ENCODE data around the gene KLHL36.

The KLHL36 gene

DNA sequence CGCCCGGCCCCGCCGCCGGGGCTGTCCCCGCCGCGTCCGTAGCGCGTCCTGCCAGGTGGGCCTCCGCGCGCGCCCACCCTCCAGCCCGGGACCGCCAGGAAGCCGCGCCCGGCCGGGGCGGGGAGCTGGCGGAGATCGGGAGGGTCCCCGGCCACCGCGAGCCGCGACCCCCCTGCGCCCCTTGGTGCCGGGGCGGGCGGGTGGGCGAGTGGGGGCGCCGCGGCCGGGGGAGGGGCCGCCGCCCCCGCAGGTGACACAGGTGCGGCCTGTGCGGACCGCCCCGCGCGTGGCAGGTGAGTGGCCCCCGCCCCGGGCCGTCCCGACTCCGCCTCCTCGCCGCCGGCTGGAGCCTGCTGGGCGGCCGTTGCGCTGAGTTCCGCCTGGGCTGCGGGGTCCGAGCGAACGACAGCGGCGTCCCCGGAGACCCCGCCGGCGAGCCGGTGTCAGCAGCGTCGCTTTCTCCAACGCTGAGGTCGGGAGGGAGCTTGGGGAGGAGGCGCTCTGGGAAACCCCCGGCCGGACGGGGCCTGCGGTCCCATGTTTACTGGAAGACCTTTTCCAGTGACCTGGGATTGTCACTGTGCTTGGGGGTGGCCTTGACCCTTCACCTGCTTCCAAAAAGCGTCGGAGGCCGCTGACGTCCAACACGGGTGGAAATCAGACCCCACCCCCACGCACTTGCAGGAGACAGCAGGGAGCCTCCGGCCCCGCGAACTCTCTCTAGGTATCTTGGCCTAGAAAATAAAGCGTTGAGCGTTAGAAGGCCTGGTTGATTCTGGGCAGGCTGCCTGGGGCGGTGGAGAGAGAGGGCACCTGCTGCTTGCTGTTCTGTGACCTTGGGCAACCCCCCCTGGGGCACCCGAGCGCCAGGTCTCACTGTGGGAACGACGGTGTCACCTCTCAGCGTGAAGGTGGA, 542 bp downstream of the KLHL36 start:
- no peak for DNase-seq

DNA sequence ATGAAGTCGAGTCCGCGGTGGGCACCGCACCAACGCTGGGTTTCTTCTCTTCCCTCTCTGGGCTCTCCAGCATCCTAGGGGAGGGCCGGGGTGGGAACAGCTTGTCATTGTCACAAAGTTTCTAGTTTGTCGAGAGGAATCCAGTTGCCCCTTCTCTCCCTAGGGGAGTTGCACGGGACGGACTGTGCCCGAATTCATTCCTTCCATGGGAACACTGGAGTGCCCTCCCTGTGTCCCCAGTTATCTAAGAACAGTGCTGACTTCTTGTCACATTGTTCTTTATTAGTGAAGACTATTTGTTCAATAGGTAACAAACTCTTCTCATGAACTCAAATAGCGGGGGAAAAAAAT, 1.2 kb downstream of the KLHL36 start:
- DNase-seq = no peak

GRCh38 chr16:84650062-84650991, 2.0 kb downstream of the KLHL36 start:
- peak; percentile 55 for DNase-seq

- DNase-seq = no peak
These were observed 4.3 kb downstream of the KLHL36 start for GRCh38 chr16:84652566-84652965.

- DNase-seq = no peak
These were observed 5.9 kb downstream of the KLHL36 start for GRCh38 chr16:84654238-84654637.

GRCh38 chr16:84654998-84655397, 6.7 kb downstream of the KLHL36 start:
- DNase-seq = no peak

- DNase-seq = no peak
These were observed 8.3 kb downstream of the KLHL36 start for GRCh38 chr16:84656649-84657048.

- no peak for DNase-seq
These were observed 9.0 kb downstream of the KLHL36 start for GRCh38 chr16:84657229-84657837.

DNA sequence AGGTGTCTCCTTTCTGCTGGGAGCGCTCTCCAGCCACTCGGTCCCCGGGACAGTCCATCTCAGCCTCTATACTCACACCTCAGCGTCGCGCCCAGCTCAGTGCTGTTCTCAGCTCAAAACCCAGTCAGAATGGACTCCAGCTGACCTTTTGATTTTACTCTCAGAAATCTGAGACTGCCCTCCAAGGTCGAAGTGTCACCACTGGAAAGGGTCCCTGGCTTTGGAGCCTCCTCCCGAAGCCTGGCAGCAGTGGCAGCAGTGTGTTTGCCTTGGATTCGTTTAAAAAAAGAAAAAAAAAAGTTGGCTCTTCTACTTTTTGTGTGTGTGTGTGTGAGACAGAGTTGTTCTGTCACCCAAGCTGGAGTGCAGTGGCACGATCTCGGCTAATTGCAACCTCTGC, 10.4 kb downstream of the KLHL36 start:
- DNase-seq = no peak

GRCh38 chr16:84659656-84660300, 11.5 kb downstream of the KLHL36 start:
- DNase-seq = no peak

DNA sequence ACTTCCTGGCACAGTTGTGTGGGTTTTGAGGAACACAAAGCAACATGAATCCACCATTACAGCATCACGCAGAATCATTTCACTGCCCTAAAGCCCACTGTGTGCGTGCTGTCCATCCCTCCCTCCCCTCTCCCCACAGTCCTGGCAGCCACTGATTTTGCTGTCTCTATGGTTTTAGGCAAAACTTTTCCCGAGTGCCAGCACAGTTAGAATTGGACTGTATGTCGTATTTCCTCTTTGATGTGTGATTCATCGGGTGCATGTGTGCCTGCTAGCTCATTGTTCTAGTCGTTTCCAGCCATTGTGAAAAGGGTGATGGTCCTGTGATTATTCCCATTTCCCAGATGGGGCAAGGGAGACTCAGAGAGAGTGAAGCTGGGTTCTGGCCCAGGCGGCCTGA, 12.7 kb downstream of the KLHL36 start:
- no peak for DNase-seq

- DNase-seq = no peak
These were observed 13.2 kb downstream of the KLHL36 start for GRCh38 chr16:84661418-84662060.

DNA sequence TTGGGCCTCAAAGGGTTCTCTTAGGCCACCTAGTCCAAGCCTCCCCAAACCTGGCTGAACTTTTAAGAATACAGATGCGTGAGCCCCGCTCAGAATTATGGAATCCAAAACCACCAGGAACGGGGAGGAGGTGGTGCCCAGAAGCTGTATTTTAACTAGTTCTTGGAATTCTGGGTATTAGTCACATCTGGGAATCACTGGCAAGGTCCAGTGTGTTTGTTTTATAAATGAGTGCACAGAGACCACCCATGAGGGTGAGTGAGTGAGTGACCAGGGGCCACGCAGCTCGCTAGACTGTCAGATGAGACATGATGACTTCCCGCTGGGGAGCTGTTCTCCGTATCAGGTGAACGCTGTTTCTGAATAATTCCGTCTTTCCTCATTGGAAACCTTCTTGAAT, 14.2 kb downstream of the KLHL36 start:
- DNase-seq = no peak

DNA sequence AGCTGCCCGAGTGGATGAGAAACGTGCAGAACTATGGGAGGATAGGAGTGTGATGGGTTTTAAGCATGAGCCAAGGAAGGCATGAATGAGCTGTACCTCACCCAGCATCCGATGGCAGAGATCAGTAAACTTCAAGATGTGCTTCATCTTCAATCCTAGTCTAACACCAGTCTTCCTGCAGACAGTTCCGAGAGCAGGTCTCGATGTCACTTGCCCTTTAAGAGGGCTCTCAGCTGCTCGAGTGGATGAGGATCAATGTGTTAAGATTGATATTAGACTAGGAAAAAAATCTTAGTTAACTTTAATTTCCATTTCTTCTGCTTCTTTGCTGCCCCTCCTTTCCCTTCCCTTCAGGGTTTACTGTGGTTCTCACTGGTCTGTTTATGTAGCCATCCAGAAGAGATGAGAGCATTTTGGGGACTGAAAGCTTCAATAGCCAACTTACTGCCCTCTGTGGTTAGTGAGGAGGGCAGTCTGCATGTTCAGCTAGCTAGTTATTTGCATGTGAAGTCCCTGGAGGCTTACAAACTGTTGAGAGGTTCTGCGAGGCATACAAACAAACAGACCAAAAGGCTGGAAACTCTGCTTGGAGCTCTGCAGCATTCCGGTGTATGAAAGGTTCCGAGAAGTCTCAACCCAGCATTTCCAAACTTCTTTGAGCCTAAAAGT, 15.3 kb downstream of the KLHL36 start:
- DNase-seq = no peak

DNA sequence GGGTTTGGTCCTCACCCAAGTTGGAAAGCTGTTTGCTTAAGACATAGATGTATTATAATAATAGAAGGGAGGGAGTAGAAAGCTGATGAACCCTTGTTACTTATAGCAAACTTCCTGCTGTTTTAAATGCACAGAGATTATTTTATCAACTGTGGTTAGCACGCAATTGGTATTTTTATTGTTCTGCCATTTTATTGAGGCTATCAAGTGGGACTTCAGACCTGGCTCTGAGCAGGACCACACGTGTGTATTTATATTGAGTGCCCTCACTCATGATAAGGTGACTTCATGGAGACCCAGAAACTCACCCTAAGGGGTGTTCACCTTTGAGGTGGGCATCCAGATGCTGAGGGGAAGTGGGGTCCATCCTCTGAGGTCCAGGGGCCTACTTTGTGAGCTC, 17.0 kb downstream of the KLHL36 start:
- DNase-seq = no peak

DNA sequence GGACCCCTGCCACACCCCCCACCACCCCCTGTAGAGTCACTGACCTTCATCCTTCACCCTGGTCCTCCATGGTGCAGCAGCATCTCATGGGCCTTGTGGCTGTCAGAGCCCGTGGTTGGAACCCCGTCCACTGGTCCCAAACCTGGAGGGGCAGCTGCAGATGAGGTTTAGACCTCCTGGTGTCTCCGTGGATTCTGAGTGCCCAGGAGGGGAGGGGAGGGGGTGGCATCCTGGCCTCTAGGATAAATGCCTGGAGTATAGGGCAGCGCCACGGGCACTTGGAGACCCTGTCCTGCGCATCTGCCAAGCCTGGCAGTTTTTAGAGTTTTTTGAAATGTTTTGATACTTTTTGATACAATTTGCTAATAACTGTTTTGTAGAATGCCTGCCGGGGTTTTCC, 17.5 kb downstream of the KLHL36 start:
- DNase-seq = no peak

DNA sequence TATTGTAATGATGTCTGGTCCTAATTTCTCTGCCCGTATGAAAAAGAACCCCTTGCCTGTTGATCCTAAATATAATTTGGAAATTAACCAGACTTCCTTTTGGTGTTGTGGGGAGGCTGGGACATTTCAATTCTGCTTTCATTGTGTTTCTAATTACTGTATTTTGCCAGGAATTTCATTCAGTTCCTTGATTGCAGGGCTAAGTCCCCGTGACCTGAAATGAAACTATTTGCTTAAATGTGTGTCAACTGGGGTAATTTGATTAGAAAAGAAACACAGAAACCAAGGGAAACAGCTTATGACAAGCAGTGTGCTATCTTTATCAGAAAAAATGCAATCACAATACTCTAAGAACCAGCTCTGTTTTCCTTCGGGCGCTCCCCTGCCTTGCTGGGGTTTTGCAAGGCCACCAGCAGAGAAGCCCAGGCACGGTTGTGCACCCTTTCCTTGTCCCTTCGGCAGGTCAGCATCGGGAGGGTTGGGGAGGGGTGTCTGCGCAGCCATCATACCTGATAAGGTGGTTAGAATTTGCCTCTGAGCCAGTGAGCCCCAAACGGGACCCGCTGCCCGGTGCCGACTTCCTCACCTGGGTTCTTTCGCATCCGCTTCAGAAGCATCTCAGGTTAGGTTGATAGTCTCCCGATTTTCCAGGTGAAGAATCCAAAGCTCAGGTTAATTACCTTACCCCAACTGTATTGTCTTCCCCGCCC, 19.4 kb downstream of the KLHL36 start:
- no peak for DNase-seq

- no peak for DNase-seq
These were observed 21.8 kb downstream of the KLHL36 start for GRCh38 chr16:84670063-84670462.

GRCh38 chr16:84672276-84673202, 24.2 kb downstream of the KLHL36 start:
- DNase-seq = peak; percentile 32

DNA sequence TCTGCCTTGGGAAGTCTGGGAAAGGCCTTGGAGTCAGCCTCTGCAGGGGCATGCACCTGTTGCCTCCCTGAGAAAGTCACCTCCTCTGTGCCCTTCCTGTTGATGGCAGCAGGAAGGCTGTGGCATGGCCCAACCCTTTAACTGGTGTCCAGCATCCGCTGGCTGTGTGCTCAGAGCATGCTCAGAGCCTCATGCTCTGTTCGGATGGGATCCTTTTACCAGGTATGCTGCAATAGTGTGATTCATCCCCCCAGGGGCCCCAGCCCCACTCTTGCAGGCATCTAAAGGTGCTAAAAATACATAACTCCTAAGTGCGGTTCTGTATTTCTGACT, 24.9 kb downstream of the KLHL36 start:
- DNase-seq = no peak

All from amniotic stem cell (primary cell).